ENCODE data around the gene OR2S2.
"Not testable (repeated sequence)": the region's sequence is repeated elsewhere in the genome, so short reads cannot be mapped to it uniquely, and the experiment has no call there.

OR2S2 gene, protein sequence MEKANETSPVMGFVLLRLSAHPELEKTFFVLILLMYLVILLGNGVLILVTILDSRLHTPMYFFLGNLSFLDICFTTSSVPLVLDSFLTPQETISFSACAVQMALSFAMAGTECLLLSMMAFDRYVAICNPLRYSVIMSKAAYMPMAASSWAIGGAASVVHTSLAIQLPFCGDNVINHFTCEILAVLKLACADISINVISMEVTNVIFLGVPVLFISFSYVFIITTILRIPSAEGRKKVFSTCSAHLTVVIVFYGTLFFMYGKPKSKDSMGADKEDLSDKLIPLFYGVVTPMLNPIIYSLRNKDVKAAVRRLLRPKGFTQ

DNA sequence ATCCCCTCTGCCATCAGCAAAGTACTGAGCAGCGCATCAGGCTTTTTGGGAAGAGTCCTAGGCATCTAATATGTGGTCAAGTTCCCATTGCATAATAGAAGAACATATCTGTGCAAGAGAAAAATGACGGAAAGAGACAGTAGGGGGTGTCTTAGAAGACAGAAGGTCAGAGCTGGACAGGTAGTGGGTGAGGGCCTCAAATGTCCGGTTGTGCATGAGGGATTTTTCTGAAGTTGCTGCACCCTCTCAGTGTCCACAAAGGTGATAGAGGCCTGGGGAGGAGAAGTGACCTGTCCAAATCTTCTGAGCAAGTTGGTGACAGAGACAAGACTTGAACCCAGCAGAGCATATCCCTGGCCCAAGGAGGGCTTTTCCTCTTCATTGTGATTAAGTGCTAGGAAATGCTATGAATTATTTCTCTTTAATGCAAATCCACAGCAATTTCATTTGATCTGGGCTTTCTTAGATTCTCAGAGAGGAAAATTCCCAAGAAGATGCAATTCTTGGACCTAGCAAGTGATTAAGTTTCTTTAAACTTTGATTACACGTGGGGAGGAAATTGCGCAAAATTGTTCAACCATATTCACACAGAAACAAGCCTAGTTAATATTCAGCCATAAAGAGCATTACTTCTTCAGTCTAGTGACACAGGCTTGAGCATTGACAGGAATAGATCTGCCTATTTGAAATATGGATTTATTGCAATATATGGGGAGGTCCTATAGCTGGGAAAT, at the start of gene OR2S2:
OR2S2 (minus strand) TSS at position 51 of the 734 bp plus-strand sequence. CDS start 56 bp downstream, outside the sequence.
- no peak for DNase-seq
- intact Hi-C loops (cut with DNase I): loop anchor here (5.0 kb wide), 1 partner anchor 209 kb away; the partner anchor contains the start of gene CCIN

DNA sequence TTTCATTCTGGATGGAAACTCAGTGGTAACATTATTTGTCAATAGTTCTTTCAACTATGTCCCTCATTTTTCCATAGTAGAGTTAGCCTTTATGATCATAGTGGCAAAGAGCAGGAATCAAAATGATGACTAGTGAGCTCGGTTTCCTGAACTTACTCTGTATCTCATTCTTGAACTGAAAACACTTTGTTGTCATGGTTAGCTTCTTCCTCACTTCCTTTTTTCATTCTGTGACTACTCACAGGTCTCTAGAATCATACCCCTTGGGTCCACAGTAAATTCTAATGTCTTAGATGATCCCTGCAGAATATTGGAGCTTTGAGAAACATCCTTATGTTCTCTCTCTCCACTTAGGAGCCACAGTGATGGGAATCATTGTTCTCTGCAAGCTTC, 49.4 kb upstream of the OR2S2 start:
- no peak for DNase-seq
- intact Hi-C loops (cut with DNase I): no loop called here

DNA sequence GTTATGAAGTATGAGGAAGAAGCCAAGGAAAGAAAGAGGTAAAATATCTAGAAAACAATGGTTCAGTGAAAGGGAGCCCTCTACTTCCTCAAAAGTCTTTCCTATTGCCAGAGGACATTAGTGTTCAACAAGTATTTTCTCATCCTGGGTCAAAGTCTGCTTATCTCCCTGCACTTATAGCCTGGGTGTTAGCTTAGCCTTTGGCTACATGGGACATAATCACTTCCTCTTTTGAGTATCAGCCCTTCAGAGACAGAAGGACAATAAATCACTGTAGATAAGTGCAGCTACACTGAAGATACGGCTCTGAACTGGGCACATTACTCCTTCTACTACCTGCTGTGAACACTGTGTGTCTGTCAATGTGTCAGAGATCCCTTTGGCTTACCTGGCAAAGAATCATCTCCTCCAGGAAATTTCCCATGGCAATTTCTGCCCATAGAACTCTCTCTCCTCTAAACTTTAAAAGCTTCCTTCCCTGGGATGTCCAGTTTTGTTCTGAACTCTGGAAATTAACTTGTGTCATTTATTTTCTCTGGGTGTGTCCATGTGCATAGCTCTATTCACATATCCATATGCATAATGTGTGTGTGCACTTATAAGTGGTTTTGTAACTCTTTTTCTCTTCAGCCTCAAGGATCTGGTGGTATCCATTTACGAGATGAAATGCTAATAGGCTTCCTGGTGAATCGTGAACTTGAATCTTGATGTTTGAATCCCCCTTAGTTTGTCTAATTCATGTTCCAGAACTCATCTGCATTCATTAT, 48.8 kb upstream of the OR2S2 start:
- no peak for DNase-seq
- intact Hi-C loops (cut with DNase I): no loop called here

DNA sequence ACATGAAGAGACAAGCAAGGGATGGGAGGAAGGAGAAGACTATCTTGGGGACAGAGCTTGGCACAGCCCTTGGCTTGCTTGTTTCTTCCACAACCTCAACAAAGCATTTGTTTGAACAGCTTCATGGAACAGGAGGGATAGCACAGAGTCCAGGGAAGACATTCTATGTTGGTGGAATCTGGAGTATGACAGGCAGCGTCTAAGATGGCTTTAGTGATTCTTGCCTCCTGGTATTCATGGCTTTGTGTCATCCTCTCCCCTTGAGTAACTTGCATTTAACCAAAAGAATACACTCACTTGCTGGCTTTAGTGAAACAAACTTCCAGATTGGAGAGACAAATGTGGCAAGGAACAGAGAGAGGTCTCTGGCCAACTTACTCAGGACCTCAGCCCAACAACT, 47.9 kb upstream of the OR2S2 start:
- intact Hi-C loops (cut with DNase I): no loop called here
- DNase-seq: no peak

DNA sequence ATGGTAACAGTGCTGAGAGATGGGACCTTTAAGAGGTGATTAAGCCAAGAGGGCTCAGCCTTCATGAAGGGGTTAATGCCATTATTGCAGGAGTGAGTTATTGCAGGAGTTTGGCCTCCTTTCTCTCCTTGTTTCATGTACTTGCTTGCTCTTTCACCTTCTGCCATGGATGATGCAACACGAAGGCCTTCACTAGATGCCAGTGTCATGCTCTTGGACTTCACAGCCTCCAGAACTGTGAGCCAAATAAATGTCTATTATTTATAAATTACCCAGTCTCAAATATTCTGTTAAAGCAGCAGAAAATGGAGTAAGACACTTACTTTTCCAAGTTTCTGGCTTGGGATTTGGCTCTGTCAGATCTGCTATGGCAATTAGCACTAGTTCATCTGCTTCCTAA, 40.4 kb upstream of the OR2S2 start:
- intact Hi-C loops (cut with DNase I): no loop called here
- no peak for DNase-seq

DNA sequence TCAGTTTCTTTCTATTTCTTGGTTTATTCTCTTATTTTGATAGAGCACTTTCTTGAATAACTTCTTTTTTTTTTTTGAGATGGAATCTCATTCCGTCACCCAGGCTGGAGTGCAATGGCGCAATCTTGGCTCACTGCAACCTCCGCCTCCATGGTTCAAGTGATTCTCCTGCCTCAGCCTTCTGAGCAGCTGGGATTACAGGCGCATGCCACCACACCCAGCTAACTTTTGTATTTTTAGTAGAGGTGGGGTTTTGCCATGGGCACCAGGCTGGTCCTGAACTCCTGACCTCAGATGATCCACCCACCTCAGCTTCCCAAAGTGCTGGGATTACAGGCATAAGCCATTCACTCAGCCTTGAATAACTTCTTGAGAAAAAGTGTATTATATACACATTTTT, 39.1 kb upstream of the OR2S2 start:
- DNase-seq; intact Hi-C loops (cut with DNase I): not testable (repeated sequence)

DNA sequence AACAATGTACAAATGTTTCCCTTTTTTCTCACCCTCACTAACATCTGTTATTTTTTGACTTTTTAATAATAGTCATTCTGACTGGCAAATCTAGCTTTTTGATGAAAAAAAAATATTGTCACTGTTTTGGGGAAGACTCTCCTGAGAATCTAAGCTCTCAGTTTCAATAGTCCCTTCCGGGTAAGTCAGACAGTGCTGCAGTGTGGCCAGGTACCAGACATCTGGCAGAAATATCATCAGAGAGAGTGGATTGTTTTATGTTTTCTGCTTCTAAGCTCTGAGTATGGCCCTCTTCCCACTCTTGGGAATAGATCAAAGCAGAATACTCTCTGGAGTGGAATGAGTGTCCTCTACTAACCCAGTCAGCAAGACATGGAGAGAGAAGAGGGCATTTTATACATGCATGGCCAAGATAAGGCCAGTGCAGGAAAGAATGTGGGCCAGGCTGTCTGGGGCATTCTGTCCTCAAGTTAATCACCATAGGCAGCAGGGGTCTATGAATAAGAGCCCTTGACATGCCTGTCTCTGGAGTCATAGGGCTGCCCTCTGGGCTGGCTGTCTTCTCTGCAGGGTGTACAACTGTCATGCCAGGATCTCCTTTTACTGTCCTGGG, 38.5 kb upstream of the OR2S2 start:
- intact Hi-C loops (cut with DNase I): no loop called here
- no peak for DNase-seq

DNA sequence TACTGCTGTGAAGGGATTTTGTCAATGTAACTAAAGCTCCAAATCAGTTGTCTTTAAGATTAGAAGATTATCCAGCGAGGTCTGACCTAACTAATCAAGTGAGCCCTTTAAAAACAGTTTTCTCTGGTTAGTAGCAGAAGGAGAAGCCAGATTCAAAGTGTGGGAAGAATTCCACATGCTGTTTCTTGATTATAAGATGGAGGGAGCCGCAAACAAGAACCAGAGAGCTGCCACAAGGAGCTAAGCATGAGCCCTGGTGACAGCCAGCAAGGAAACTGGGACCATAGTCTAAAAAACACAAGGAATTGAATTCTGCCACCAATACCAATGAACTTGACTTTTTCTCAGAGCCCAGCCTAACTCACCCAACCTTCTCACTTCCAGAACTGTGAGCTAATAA, 37.0 kb upstream of the OR2S2 start:
- DNase-seq: no peak
- intact Hi-C loops (cut with DNase I): no loop called here

DNA sequence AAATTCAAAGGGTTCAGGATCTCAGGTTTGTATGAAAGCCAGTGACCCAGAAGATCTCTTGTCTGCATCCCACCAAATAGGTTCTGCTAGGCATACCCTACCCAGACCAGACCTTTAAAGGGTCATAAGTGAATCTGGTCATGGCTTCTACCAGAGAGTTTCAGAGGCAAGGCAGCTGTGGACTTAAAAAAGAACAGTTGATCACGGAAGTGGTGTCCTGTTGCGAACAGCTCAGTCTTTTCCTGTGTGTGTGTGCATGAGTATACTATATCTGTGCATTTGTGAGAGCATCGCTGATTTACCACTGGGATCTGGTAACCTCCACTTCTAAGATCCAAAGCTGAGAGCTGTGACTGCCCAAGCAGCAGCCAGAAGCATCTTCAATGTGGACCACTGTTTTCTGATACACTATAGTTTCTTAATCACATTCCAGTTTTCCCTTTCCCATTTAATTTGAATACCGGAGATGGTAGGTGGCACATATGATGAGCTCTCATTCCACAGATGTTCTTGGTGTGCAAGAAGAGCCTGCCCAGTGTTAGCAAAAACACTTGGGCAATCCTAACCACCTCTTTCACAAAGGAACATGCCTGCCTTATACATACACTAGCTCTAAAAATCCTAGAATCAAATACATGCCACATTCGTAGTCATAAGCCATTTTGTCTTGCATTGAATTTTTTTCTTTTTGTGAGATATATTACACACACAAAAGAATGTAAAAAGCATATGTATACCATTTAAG, 36.2 kb upstream of the OR2S2 start:
- DNase-seq: no peak
- intact Hi-C loops (cut with DNase I): no loop called here

DNA sequence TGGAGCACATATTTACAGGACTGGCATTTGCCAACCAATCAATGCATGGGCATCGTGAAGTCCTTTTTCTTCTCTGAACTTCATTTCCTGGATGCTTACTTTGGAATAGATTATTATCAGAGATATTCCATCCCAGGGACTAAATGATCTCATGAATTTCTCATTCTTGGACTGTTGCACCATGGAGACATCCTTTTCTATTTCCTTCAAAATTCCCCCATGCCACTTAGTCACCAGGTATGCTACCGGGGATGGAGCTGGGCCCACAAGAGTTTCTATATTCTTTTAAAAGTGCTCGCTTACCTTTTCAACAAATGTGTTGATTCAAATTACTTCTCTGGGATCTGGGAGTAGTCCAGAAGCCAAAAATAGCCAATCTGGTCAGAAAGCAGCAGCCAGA, 35.2 kb upstream of the OR2S2 start:
- intact Hi-C loops (cut with DNase I); DNase-seq: not testable (repeated sequence)

DNA sequence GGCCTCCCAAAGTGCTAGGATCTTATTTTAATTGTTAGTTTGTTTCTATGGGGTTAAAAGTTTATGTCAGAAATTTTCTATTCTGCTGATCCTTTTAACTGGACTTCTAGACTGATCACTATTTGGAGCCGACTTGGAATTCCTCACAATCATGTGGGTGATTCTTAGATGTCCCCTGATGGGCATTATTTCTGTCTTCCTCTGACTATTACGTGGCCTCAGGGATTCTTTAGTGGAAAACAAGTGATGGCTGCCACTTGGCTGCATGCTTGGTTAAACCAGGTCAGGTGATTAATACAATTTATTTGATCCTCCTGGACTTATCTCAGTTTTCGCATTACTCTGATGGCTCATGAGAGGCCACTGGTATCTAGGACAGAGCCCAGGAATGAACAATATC, 32.2 kb upstream of the OR2S2 start:
- DNase-seq: no peak
- intact Hi-C loops (cut with DNase I): no loop called here

DNA sequence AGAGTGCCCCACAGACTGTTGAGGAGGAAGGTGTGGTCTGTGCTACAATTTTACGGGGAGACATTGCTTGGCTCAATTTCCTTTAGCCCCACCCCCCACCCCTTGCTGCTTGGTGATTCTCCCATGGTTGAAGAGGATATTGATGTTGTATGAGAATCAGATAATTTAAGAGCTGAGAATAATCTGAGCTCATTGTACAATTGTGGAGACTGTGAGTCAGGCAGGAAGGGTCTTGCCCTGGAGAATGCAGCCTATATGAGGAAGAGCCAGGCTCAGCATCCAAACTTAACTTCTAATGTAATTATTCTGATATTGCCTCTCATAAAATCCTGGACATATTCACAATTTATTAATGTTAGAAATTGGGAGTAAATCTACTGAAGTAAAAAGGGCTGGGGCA, 26.1 kb upstream of the OR2S2 start:
- intact Hi-C loops (cut with DNase I): no loop called here
- DNase-seq: no peak

DNA sequence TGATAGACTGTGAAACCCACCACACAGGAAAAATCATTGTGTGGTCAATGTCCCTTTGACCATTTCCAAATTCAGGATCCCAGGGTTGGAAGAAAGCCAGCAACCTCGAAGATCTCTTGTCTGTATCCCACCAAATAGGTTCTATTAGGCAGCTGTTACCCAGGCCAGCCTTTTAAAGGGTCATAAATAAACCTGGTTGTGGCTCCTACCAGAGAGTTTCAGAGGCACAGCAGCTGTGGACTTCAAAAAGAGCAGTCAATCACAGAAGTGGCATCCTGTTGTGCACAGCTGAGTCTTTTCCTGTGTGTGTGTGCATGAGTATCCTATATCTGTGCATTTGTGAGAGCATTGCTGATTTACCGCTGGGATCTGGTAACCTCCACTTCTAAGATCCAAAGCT, 23.7 kb upstream of the OR2S2 start:
- intact Hi-C loops (cut with DNase I): no loop called here
- no peak for DNase-seq

DNA sequence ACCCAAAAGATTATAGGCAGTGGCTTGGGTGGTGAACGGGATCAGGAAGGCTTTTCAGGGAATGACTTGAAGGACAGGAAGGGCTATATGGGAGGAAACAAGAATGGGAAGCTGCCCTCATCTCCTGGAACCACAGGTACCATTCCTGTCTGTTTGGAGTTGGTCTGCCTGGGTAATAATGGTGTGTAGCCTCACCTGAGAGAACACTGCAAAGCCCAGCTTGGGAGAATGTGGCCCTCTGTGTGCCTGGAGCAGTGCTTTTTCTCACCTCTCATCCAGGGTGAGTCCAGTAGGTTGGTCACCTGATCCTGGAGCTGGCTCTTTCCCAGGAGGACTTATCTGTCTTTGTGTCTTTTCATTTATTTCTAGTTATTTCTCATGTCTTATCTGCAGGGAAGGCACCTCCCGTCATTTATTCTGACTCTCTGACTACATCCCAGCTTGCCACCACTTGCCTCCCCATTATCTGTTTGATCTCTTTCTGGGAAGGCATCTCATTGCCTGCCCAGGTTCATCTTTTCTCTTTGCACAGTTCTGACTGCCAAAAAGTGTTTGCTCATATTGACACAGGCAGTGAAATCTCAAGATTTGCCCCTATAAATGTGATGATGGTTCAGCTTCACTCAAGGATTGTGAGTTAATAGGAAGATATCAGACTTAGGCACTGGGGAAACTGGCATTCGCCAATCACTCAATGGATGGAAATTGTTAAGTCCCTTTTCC, 22.5 kb upstream of the OR2S2 start:
- intact Hi-C loops (cut with DNase I): no loop called here
- no peak for DNase-seq

DNA sequence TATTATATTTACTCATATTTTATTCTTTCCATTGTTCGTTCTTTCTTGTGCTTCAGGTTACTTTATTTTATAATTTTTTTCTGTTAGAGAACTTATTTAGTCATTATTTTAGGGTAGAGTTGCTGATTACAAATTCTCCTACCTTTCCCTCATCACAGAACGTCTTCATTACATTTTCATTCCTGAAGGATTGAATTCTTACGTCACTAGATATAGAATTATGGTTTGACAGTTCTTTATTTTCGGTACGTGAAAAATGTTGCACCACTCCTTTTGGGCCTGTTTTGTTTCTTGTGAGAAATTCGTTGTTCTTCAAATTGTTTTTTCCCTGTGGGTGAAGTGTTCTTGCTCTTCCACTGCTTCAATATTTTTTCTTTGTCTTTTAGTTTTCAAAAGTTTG, 20.8 kb upstream of the OR2S2 start:
- DNase-seq: no peak
- intact Hi-C loops (cut with DNase I): no loop called here

DNA sequence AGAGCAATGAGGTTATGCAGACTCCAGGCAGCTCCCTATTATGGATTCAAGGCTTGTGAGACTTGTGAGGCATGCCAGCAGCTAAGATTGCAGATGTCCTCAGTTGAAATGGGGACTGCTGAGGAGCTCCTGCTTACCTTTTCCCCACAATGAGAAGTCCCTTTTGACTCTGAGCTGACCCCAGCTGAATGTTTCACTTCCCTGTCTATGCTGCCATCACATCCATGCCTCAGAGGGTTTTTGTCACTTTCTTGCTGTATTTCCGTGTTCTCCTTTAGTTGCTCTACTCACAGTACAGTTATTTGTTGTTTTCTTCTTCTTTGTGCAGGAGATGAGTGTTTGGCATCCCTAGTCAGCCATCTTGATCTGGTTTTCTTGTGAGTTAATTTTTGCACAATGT, 18.8 kb upstream of the OR2S2 start:
- intact Hi-C loops (cut with DNase I): no loop called here
- DNase-seq: no peak

DNA sequence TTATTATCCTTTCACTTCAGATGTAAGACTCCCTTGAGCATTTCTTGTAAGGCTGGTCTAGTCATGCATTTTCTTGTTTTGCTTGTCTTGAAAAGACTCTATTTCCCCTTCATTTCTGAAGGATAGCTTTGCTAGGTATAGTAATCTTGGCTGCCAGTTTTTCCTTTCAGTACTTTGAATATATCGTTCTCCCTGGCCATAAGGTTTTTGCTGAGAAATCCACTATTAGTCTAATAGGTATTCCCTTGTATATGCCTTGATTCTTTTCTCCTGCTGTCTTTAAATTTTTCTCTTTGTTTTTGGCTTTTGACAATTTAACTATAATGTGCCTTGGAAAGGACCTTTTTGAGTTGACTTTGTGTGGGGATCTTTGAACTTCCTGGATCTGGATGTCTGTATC, 16.8 kb upstream of the OR2S2 start:
- intact Hi-C loops (cut with DNase I): no loop called here
- no peak for DNase-seq

DNA sequence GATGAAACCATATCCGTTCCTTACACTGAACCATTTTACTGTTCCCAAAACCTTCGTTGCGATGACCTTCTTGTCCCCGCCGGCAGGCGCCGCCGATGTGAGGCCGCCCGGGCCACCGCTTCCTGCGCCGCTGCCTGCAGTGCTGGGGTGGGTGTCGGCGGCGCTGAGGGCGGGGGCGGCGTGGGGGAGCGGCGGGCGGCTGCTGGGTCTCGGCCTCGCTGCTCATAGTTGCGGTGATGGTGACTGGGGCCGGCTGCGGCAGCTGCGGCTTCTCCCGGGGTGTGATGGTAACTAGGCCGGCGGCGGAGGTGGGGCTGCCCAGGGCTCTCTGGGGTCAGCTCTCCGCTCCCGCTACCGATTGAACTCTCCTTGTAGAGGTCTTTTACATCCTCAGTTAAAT, 14.1 kb upstream of the OR2S2 start:
- intact Hi-C loops (cut with DNase I): no loop called here

DNA sequence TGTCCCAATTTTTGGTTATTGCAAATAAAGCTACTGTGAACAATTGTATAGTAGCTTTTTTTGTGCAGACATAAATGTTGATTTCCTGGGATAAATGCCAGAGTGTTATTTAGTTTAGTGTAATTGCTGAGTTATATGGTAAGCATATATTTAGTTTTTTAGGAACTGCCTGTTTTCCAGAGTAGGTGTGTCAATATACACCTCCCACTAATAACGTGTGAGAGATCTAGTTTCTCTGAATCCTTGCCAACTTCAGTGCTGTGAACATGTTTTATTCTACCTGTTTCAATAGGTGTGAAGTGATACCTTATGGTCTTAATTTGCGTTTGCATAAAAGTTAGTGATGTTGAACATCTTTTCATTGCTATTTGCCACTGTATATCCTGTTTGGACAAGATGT, 9.1 kb upstream of the OR2S2 start:
- no peak for DNase-seq
- intact Hi-C loops (cut with DNase I): no loop called here

More for the DNA sequence above, 14.1 kb upstream of the OR2S2 start:
- no peak for DNase-seq

DNA sequence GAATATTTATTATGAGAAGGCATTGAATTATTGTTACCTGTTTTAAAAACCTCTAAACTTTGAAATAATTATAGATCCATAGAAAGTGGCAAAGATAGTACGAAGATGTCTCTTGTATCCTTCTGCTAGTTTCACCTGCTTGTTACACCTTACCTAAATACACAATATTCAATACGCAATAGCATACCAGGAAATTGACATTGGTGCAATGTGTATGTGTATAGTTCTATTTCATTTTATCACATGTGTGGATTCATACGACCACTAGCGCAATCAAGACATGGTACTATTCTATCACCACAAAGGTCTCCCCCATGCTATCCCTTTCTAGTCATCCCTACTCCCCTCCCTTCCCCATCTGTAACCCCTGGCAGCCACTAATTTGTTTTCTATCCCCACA, 8.5 kb upstream of the OR2S2 start:
- intact Hi-C loops (cut with DNase I): no loop called here
- no peak for DNase-seq
